LNCaP clone FGC (cell line): Measurements from ENCODE around the gene CAPRIN2.

Source experiments
- DNase-seq: peaks from one replicate; pipeline ENCODE4 v3.0.0-alpha.2; 2011; ENCODE audit warnings: low read depth
- H3K4me3 ChIP-seq: 2 replicates; pipeline ENCODE4 v1.5.1; 2011; ENCODE audit warnings: mild to moderate bottlenecking, low read depth, low read length, control low read depth
- TF ChIP-seq, protein P1 (sequence below): IDR thresholded peaks from 2 replicates; pipeline ENCODE4 v1.5.1; 2012; ENCODE audit warnings: mild to moderate bottlenecking; ENCODE audit not compliant: control insufficient read depth, insufficient read depth; ENCODE audit errors: extremely low read depth

Gene CAPRIN2

DNA sequence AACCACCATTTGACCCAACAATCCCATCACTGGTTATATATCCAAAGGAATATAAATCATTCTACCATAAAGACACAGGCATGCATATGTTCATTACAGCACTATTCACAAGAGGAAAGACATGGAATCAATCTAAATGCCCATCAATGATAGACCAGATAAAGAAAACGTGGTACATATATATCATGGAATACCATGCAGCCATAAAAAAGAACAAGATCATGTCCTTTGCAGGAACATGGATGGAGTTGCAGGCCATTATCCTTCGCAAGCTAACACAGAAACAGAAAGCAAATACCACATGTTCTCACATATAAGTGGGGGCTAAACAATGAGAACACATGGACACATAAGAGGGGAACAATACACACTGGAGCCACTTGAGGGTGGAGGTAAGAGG, 15.7 kb downstream of the CAPRIN2 start:
- no peak overlapping the region for H3K4me3 ChIP-seq
- TF ChIP-seq, protein P1, sequence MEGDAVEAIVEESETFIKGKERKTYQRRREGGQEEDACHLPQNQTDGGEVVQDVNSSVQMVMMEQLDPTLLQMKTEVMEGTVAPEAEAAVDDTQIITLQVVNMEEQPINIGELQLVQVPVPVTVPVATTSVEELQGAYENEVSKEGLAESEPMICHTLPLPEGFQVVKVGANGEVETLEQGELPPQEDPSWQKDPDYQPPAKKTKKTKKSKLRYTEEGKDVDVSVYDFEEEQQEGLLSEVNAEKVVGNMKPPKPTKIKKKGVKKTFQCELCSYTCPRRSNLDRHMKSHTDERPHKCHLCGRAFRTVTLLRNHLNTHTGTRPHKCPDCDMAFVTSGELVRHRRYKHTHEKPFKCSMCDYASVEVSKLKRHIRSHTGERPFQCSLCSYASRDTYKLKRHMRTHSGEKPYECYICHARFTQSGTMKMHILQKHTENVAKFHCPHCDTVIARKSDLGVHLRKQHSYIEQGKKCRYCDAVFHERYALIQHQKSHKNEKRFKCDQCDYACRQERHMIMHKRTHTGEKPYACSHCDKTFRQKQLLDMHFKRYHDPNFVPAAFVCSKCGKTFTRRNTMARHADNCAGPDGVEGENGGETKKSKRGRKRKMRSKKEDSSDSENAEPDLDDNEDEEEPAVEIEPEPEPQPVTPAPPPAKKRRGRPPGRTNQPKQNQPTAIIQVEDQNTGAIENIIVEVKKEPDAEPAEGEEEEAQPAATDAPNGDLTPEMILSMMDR = no peak
- no peak for DNase-seq

DNA sequence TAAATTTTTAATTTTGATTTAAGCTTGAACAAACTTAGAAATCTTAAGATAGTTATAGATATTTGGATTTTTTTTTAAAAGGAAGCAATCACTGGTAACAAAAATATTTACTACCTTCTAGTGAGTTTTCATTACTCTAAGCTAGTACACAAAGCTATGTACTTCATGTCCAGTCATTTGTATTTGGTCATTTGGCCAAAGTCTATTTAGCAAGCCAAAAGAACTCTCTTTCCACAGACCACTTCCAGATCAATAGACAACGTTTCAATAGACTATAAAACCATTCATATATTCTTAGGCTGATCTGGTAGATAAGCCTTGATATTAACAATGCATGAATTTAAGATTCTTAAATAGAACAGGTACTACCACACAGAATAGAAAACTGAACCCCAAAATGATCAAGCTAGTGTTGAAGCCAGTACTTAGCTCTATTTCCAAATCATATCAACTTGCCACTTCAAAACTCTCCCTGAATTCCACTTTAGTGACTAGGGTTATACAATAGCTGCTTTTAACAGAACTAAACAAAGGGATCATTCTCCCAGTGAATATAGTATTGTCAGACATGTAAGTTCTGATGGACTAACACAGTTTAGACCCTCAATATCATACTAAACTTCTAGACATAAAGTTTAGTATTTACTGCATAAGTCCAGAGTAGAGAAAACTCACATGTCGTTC, 21.7 kb downstream of the CAPRIN2 start:
- no peak overlapping the region for H3K4me3 ChIP-seq
- no peak for DNase-seq
- TF ChIP-seq, protein P1 = no peak

DNA sequence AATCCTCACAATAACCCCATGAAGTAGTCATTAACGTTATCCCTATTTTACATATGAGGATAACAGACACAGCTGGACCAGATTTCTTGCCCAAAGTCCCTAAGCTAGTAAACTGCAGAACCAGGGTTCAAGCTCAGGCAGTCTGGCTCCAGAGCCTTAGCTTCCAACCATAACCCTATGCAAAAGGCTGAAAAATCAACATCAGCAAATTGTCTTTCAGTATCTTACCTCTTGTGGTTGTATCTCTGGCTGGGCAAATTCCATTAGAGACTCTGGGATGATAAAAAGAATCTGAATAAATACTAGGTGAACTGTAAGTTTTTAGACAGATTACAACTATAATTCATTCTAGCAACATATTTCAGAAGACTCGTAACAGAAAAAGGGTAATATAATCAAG, 24.7 kb downstream of the CAPRIN2 start:
- DNase-seq = no peak
- TF ChIP-seq, protein P1 = no peak
- H3K4me3 ChIP-seq = no peak overlapping the region

DNA sequence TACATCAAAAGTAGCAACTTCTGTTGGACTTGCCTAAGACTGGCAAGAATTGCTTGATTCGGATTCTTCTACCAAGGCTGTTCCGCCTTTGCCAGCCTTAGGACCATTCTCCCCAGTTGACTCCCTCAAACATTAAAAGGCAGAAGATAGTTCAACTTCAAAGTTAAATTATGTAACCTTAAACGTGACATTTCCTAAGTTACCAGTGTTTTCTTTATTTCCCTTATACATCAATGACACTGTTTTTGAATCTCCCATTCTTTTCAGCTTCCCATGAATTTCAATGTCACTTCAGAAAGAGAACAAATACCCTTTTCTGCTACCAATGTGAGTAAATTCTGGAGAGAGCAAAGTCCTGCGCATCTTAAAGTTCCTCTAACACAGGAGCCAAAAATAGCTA, 25.2 kb downstream of the CAPRIN2 start:
- TF ChIP-seq, protein P1 = no peak
- H3K4me3 ChIP-seq = no peak overlapping the region
- DNase-seq = no peak

DNA sequence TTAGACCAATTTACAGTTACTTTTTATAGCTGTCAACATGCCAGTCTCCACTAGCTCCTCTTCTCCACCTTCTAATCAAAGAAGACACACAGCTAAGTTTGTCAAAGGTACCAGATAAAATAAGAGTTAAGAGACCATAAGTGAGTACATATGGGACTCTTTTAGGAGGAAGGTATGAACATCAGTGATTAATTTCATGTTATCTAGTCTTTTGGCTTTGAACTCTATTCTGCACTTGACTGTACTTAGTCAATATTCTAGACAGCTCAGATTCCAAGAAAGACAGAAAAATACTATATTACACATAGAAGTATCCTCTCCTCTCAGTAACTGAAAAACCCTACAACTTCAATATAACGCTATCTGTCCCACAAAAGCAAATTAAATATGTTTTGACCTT, 28.1 kb downstream of the CAPRIN2 start:
- TF ChIP-seq, protein P1 = no peak

DNA sequence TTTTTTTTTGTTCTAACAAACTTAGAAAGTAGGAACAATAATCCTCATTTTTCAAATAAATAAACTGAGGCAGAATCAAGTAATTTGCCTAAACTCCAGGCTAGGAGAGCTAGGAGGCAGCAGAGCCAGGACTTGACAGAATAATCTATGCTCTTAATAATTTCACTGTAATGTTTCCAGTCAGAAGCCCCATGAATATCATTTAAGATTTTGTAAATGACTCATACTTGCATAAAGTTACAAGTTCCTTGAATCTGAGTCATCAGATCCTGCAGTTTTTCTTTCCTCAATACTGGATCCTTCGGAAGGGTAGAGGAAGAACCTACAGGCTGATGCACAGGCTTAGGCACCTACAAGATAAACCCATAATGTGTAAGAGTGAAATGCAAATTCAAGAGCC, 29.0 kb downstream of the CAPRIN2 start:
- no peak overlapping the region for H3K4me3 ChIP-seq
- DNase-seq = no peak
- TF ChIP-seq, protein P1 = no peak

More for the DNA sequence above, 28.1 kb downstream of the CAPRIN2 start:
- DNase-seq = no peak
- H3K4me3 ChIP-seq = no peak overlapping the region

DNA sequence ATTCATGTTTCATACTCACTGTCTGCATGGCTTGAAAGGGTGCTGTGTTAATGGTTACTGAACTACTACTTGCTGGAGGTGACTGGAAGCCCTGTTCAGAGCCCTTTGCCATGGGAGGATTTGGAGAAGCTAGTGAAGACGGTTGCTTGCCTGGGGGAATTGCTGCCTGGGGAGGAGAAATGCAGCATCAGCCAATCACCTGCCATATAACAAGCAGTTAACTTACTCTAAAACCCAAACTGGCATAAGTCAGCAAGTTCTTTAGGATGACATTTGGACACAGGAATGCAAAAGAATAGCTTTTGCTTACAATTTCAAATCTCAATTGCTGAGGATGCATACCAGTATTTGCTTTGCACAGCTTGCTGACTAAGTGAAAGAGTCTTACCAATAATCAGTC, 35.7 kb downstream of the CAPRIN2 start:
- H3K4me3 ChIP-seq = no peak overlapping the region
- TF ChIP-seq, protein P1 = no peak
- DNase-seq = no peak
